GM13977 (cell line): ENCODE data around the gene PPP1R9A.

ENCODE experiments used
- DNase-seq: peaks from one replicate; pipeline ENCODE4 v3.0.0; 2012; ENCODE audit warnings: low spot score
- in situ Hi-C: fragments of 300-500 bp; cut with MboI; formaldehyde crosslinking; loops from one replicate; pipeline ENCODE4 v1.12.0; 2022; ENCODE audit warnings: low sequenced_read_pairs, low pct_unique_long_range_greater_than_20kb, mixed read lengths, inconsistent platforms; ENCODE audit not compliant: unreplicated experiment
- TF ChIP-seq, protein P1 (sequence below): IDR thresholded peaks from 2 replicates; pipeline ENCODE4 v1.5.1; 2012; ENCODE audit warnings: mild to moderate bottlenecking, control low read depth; ENCODE audit not compliant: insufficient read depth; ENCODE audit errors: extremely low read depth, missing control alignments

The PPP1R9A gene

DNA sequence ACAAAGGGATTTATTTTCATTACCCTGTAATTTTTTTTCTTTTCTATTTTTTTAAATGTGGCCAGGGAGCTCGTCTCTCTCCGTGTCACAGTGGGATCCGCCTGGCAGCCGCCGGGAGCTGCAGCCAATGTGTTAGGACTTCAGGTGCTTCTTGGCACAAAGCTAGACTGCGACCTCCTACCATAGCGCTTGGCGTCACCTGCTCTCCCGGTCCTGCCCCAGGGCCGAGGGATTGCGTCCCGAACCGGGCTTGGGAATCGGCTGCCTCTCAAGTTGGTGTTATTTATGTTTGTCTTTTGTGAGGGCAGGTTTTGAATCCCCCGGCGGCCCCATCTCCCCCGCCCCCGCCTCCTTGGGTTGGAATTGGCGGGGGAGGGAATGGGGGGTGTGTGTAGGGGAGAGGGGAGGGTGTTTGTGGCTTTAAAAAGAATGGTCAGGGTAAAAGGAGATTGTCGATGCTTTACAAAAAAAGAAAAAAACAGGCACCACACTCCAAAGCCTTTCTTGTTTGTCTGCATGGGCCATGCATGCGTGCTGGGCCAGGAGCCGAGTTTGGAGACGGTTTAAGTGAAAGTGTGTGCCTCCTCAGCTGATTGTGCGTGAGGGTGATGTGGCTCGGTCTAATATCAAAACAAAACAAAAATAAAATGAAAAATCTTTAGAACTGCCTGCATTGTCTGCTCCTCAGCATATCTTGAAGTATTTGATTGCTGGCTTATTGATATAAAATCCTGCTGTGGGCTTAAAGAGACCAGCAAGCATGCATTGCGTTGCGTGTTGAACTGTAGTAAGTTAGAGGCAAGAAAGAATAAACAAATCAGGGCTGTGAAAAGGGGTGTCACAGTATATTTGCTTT lies 1.2 kb downstream of the PPP1R9A start:
- TF ChIP-seq, protein P1, sequence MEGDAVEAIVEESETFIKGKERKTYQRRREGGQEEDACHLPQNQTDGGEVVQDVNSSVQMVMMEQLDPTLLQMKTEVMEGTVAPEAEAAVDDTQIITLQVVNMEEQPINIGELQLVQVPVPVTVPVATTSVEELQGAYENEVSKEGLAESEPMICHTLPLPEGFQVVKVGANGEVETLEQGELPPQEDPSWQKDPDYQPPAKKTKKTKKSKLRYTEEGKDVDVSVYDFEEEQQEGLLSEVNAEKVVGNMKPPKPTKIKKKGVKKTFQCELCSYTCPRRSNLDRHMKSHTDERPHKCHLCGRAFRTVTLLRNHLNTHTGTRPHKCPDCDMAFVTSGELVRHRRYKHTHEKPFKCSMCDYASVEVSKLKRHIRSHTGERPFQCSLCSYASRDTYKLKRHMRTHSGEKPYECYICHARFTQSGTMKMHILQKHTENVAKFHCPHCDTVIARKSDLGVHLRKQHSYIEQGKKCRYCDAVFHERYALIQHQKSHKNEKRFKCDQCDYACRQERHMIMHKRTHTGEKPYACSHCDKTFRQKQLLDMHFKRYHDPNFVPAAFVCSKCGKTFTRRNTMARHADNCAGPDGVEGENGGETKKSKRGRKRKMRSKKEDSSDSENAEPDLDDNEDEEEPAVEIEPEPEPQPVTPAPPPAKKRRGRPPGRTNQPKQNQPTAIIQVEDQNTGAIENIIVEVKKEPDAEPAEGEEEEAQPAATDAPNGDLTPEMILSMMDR, result no peak
- in situ Hi-C loops, result no loop called here
- DNase-seq, result no peak

- no peak for DNase-seq
- TF ChIP-seq, protein P1, result no peak
- in situ Hi-C loops, result no loop called here
These were observed 1.7 kb downstream of the PPP1R9A start for GRCh38 chr7:94909179-94909466.

DNA sequence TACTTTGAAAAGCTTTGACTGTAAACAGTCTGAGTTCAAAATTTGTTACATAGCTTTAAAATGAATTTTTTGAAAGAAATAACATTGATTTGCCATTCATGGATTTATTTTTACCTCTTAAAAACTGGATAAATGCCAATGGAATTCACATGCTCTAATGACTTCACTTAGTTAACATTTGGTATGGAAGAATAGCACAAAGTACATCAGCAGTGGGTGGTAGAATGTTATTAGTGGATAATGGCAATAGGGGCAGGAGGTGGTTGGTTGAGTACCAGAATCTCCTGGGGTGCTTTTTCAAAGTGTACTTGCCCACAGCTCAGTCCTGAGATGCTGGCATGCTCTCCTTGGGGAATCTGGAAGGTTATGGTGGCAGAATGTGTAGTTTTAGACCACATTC lies 4.7 kb downstream of the PPP1R9A start:
- DNase-seq, result no peak
- in situ Hi-C loops, result no loop called here
- TF ChIP-seq, protein P1, result no peak

DNA sequence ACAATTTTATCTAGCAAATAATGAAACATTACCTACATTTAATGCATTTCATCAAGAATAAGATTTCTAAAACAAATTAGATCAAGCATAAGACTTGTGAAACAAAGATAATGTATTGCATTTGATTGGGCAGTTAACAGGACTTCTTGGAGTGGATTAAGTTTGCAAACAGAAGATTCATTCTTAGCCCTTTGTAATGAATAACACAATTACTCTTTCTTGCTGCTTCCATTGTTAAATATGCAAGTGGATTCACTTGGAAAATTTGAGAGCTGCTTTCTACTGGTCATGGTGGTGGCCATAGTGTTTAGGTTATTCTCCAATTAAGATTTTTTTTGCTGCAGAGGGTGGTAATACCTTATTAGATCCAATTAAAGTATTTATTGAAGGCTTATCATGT lies 6.0 kb downstream of the PPP1R9A start:
- in situ Hi-C loops, result no loop called here
- DNase-seq, result no peak
- TF ChIP-seq, protein P1, result no peak

GRCh38 chr7:94921911-94922310 lies 14.5 kb downstream of the PPP1R9A start:
- no peak for DNase-seq
- in situ Hi-C loops, result no loop called here
- TF ChIP-seq, protein P1, result no peak

GRCh38 chr7:94922457-94922856 lies 15.1 kb downstream of the PPP1R9A start:
- in situ Hi-C loops, result no loop called here
- TF ChIP-seq, protein P1, result no peak
- DNase-seq, result no peak
